Loucy (cell line): ENCODE measurements around the gene PIK3C3.
"Not testable (repeated sequence)": the region's sequence is repeated elsewhere in the genome, so short reads cannot be mapped to it uniquely, and the experiment has no call there.

Experiments
- EZH2phosphoT487 ChIP-seq: fragments of 200-600 bp; IDR thresholded peaks from 2 replicates; pipeline ENCODE4 v1.6.1; 2018; ENCODE audit warnings: antibody characterized with exemption, mild to moderate bottlenecking, moderate library complexity, borderline replicate concordance
- TF ChIP-seq, protein P1 (sequence below): fragments of 200-600 bp; sonication (generic); conservative IDR thresholded peaks from 2 replicates; pipeline ENCODE4 v1.5.1; 2014; ENCODE audit warnings: mild to moderate bottlenecking, antibody characterized with exemption, low read length

DNA sequence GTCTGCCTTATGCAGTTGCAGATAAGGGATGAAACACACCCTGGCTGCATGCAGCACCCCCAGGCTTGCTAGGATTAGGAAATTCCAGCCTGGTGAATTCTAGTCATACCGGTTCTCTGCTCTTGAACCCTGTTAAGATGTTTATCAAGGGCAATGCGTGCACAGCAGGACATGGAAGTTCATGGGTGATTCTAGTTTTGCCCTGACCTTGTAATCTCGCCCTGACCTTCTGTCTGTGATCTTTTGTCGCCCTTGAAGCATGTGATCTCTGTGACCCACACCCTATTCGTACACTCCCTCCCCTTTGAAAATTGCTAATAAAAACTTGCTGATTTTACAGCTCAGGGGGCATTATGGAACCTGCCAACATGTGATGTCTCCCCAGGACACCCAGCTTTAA is 157.1 kb downstream of the PIK3C3 start:
- TF ChIP-seq, protein P1, sequence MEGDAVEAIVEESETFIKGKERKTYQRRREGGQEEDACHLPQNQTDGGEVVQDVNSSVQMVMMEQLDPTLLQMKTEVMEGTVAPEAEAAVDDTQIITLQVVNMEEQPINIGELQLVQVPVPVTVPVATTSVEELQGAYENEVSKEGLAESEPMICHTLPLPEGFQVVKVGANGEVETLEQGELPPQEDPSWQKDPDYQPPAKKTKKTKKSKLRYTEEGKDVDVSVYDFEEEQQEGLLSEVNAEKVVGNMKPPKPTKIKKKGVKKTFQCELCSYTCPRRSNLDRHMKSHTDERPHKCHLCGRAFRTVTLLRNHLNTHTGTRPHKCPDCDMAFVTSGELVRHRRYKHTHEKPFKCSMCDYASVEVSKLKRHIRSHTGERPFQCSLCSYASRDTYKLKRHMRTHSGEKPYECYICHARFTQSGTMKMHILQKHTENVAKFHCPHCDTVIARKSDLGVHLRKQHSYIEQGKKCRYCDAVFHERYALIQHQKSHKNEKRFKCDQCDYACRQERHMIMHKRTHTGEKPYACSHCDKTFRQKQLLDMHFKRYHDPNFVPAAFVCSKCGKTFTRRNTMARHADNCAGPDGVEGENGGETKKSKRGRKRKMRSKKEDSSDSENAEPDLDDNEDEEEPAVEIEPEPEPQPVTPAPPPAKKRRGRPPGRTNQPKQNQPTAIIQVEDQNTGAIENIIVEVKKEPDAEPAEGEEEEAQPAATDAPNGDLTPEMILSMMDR: not testable (repeated sequence)
- TF ChIP-seq EZH2phosphoT487: not testable (repeated sequence)
